ENCODE data around the gene CRIP3. TPM values are rescaled to one million over a fixed set of nuclear protein-coding genes. Genes with fewer than 3 reads are reported as not detected.

The CRIP3 gene
- total RNA-seq, 1 experiment from 2014 or later = 44.7 TPM

GRCh38 chr6:43277306-43277642 lies 31.4 kb downstream of the CRIP3 start (continued):
- TF ChIP-seq, protein P1, sequence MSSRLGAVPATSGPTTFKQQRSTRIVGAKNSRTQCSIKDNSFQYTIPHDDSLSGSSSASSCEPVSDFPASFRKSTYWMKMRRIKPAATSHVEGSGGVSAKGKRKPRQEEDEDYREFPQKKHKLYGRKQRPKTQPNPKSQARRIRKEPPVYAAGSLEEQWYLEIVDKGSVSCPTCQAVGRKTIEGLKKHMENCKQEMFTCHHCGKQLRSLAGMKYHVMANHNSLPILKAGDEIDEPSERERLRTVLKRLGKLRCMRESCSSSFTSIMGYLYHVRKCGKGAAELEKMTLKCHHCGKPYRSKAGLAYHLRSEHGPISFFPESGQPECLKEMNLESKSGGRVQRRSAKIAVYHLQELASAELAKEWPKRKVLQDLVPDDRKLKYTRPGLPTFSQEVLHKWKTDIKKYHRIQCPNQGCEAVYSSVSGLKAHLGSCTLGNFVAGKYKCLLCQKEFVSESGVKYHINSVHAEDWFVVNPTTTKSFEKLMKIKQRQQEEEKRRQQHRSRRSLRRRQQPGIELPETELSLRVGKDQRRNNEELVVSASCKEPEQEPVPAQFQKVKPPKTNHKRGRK (CRISPR knock-in tag; IDR thresholded peaks at IDR 0.05; ENCODE audit: borderline replicate concordance) = no peak
- TF ChIP-seq, protein P2, sequence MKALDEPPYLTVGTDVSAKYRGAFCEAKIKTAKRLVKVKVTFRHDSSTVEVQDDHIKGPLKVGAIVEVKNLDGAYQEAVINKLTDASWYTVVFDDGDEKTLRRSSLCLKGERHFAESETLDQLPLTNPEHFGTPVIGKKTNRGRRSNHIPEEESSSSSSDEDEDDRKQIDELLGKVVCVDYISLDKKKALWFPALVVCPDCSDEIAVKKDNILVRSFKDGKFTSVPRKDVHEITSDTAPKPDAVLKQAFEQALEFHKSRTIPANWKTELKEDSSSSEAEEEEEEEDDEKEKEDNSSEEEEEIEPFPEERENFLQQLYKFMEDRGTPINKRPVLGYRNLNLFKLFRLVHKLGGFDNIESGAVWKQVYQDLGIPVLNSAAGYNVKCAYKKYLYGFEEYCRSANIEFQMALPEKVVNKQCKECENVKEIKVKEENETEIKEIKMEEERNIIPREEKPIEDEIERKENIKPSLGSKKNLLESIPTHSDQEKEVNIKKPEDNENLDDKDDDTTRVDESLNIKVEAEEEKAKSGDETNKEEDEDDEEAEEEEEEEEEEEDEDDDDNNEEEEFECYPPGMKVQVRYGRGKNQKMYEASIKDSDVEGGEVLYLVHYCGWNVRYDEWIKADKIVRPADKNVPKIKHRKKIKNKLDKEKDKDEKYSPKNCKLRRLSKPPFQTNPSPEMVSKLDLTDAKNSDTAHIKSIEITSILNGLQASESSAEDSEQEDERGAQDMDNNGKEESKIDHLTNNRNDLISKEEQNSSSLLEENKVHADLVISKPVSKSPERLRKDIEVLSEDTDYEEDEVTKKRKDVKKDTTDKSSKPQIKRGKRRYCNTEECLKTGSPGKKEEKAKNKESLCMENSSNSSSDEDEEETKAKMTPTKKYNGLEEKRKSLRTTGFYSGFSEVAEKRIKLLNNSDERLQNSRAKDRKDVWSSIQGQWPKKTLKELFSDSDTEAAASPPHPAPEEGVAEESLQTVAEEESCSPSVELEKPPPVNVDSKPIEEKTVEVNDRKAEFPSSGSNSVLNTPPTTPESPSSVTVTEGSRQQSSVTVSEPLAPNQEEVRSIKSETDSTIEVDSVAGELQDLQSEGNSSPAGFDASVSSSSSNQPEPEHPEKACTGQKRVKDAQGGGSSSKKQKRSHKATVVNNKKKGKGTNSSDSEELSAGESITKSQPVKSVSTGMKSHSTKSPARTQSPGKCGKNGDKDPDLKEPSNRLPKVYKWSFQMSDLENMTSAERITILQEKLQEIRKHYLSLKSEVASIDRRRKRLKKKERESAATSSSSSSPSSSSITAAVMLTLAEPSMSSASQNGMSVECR (CRISPR knock-in tag; IDR thresholded peaks at IDR 0.05; ENCODE audit: borderline replicate concordance) = no peak
- no peak for TF ChIP-seq PRRX2 (CRISPR knock-in tag; IDR thresholded peaks at IDR 0.05)
- no peak for TF ChIP-seq KAT7 (CRISPR knock-in tag; IDR thresholded peaks at IDR 0.05; ENCODE audit: borderline replicate concordance)

GRCh38 chr6:43276577-43277305 lies 31.9 kb downstream of the CRIP3 start:
- H3K36me3 Mint-ChIP-seq = no peaks in the 10 kb centered on the region
- POLR2A ChIA-PET = interaction anchor here (1.0 kb wide), 1 partner anchor 58 kb away, joined by 5 read pairs; no protein-coding TSS in a partner anchor
- DNase-seq (ENCODE audit: low spot score) (no peak), ATAC-seq (no peak; the same call in 1 of the 2 replicates)
- no peaks in the 10 kb centered on the region for H3K9me3 Mint-ChIP-seq
- H3K27ac Mint-ChIP-seq = no peak overlapping the region
- H3K27me3 Mint-ChIP-seq (ENCODE audit: low read depth) = peaks cover 63% of the 10 kb centered on the region
- CTCF ChIA-PET = interaction anchor here (0.9 to 2.7 kb wide), 9 partner anchors 10 to 229 kb away, joined by 3 to 18 read pairs (median 3); partner anchors contain the start of gene DNPH1
- peak overlapping the region; percentile 81 for H3K4me3 Mint-ChIP-seq
- TF ChIP-seq ZMAT4 (CRISPR knock-in tag; IDR thresholded peaks at IDR 0.05) (no peak), GABPB1 (CRISPR knock-in tag; IDR thresholded peaks at IDR 0.05) (peak; percentile 57; the same call in 1 of the 2 replicates)
- TF ChIP-seq, protein P3, sequence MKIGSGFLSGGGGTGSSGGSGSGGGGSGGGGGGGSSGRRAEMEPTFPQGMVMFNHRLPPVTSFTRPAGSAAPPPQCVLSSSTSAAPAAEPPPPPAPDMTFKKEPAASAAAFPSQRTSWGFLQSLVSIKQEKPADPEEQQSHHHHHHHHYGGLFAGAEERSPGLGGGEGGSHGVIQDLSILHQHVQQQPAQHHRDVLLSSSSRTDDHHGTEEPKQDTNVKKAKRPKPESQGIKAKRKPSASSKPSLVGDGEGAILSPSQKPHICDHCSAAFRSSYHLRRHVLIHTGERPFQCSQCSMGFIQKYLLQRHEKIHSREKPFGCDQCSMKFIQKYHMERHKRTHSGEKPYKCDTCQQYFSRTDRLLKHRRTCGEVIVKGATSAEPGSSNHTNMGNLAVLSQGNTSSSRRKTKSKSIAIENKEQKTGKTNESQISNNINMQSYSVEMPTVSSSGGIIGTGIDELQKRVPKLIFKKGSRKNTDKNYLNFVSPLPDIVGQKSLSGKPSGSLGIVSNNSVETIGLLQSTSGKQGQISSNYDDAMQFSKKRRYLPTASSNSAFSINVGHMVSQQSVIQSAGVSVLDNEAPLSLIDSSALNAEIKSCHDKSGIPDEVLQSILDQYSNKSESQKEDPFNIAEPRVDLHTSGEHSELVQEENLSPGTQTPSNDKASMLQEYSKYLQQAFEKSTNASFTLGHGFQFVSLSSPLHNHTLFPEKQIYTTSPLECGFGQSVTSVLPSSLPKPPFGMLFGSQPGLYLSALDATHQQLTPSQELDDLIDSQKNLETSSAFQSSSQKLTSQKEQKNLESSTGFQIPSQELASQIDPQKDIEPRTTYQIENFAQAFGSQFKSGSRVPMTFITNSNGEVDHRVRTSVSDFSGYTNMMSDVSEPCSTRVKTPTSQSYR (CRISPR knock-in tag; IDR thresholded peaks at IDR 0.05) = 0 out of 2 replicates have a peak, but pooled peaks have one; percentile 27
- peaks cover 34% of the 10 kb centered on the region for H3K4me1 Mint-ChIP-seq

- ATAC-seq (peak; percentile 12), DNase-seq (ENCODE audit: low spot score) (no peak)
- ChIA-PET CTCF (interaction anchor here (0.9 to 2.7 kb wide), 10 partner anchors 11 to 220 kb away, joined by 3 to 18 read pairs (median 4); partner anchors contain the start of genes CRIP3 and DNPH1), POLR2A (interaction anchor here (0.6 to 1.0 kb wide), 3 partner anchors 32 to 60 kb away, joined by 3 to 5 read pairs (median 3); no protein-coding TSS in a partner anchor)
- no peak for TF ChIP-seq ATF1 (CRISPR knock-in tag; IDR thresholded peaks at IDR 0.05)
- TF ChIP-seq GRHL2 (CRISPR knock-in tag; IDR thresholded peaks at IDR 0.05; ENCODE audit: insufficient replicate concordance, severe bottlenecking) = no peak
- TF ChIP-seq, protein P4, sequence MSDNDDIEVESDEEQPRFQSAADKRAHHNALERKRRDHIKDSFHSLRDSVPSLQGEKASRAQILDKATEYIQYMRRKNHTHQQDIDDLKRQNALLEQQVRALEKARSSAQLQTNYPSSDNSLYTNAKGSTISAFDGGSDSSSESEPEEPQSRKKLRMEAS (CRISPR knock-in tag; IDR thresholded peaks at IDR 0.05) = no peak
- no peak for TF ChIP-seq ERG (CRISPR knock-in tag; IDR thresholded peaks at IDR 0.05)
- Mint-ChIP-seq H3K4me3 (peak overlapping the region; percentile 81), H3K9me3 (no peaks in the 10 kb centered on the region), H3K36me3 (no peaks in the 10 kb centered on the region), H3K27me3 (ENCODE audit: low read depth) (peaks cover 63% of the 10 kb centered on the region), H3K27ac (no peak overlapping the region), H3K4me1 (peaks cover 34% of the 10 kb centered on the region)
Observed at GRCh38 chr6:43275801-43276576, 32.6 kb downstream of the CRIP3 start.

Data from WTC11 (cell line).